Stimulated activated CD4-positive, alpha-beta T cell treated with anti-CD3 and anti-CD28 coated beads, Interleukin-4, amount 100 ng/mL, for 1 hour (primary cell): ENCODE measurements around the gene COQ4.
"Not testable (repeated sequence)": the region's sequence is repeated elsewhere in the genome, so short reads cannot be mapped to it uniquely, and the experiment has no call there.

Experiments used
- DNase-seq: peaks from one replicate; pipeline ENCODE4 v3.0.0-alpha.2; 2020

The COQ4 gene

GRCh38 chr9:128322404-128323211, at the start of gene COQ4, which contains the start of gene TRUB2:
Gene COQ4, plus strand, starts transcription at chr9:128322839. Its CDS starts 20 bp downstream, at chr9:128322859.
Gene TRUB2, minus strand, starts transcription at chr9:128322447. Its CDS starts 39 bp downstream, at chr9:128322408.
- DNase-seq: peak; percentile 92

- no peak for DNase-seq
Observed at GRCh38 chr9:128274245-128274644, 48.4 kb upstream of the COQ4 start.

- DNase-seq: no peak
Observed at GRCh38 chr9:128275198-128276007, 47.2 kb upstream of the COQ4 start, which contains the start of gene GOLGA2. Gene GOLGA2, minus strand, starts transcription at chr9:128276007. Its CDS starts 31 bp downstream, at chr9:128275976.

GRCh38 chr9:128276008-128276573, 46.5 kb upstream of the COQ4 start, which contains the start of gene SWI5:
Gene SWI5, plus strand, starts transcription at chr9:128276276.
- DNase-seq: peak; percentile 100

GRCh38 chr9:128276574-128277270, 45.9 kb upstream of the COQ4 start:
- no peak for DNase-seq

- not testable (repeated sequence) for DNase-seq
Observed at GRCh38 chr9:128279088-128280073, 43.3 kb upstream of the COQ4 start.

- no peak for DNase-seq
Observed at GRCh38 chr9:128280084-128280622, 42.5 kb upstream of the COQ4 start.

- no peak for DNase-seq
Observed at GRCh38 chr9:128282500-128282899, 40.1 kb upstream of the COQ4 start.

- no peak for DNase-seq
Observed at GRCh38 chr9:128285033-128285784, 37.4 kb upstream of the COQ4 start.

GRCh38 chr9:128286440-128286839, 36.2 kb upstream of the COQ4 start:
- DNase-seq: no peak

GRCh38 chr9:128288273-128289004, 34.2 kb upstream of the COQ4 start:
- no peak for DNase-seq

- no peak for DNase-seq
Observed at GRCh38 chr9:128292009-128292408, 30.6 kb upstream of the COQ4 start.

GRCh38 chr9:128293091-128293490, 29.5 kb upstream of the COQ4 start:
- no peak for DNase-seq

GRCh38 chr9:128294142-128294541, 28.5 kb upstream of the COQ4 start:
- no peak for DNase-seq

GRCh38 chr9:128296340-128297220, 26.1 kb upstream of the COQ4 start:
- DNase-seq: no peak

GRCh38 chr9:128297221-128297773, 25.3 kb upstream of the COQ4 start:
- DNase-seq: no peak

- DNase-seq: no peak
Observed at GRCh38 chr9:128298535-128299482, 23.8 kb upstream of the COQ4 start.
